ENCODE data around the gene OR9A2. TPM values are rescaled to one million over a fixed set of nuclear protein-coding genes. Genes with fewer than 3 reads are reported as not detected.
A peak's percentile ranks its signal among the peaks of the same experiment; 100 is the strongest.

OR9A2 gene
- total and polyA plus RNA-seq, 10 of the 15 experiments (the other 5 are each of a cell fraction or from before 2014, with no cell fraction given) = not detected

GRCh38 chr7:143003393-143004051, 23.4 kb downstream of the OR9A2 start:
- BruUV-seq (replicated peaks) = no TSS peak
- peak; percentile 85 for ATAC-seq
- Histone ChIP-seq H3K79me2 (ENCODE audit: control insufficient read depth, insufficient read depth, low read length) (no peaks in the 10 kb centered on the region), H3K4me2 (ENCODE audit: control insufficient read depth, insufficient read depth) (peak overlapping the region; percentile 30), H3K4me1 (ENCODE audit: control insufficient read depth, insufficient read depth, low read length) (no peaks in the 10 kb centered on the region), H3K4me3 (no peak overlapping the region; the same call in 1 of the 2 replicates), H2AFZ (ENCODE audit: control insufficient read depth, low read depth, low read length) (peak overlapping the region; percentile 79), H3K9ac (ENCODE audit: control insufficient read depth, insufficient read depth, low read length) (no peak overlapping the region), H3K9me3 (replicated peaks; ENCODE audit: control insufficient read depth, insufficient read depth, low read length) (no peaks in the 10 kb centered on the region; the same call in 2 of the 3 replicates), H3K36me3 (ENCODE audit: control insufficient read depth in 2 of 2, insufficient read depth in 2 of 2, low read length in 1 of 2) (no peaks in the 10 kb centered on the region), H4K20me1 (ENCODE audit: control insufficient read depth, insufficient read depth) (no peaks in the 10 kb centered on the region), H3K27me3 (replicated peaks in 1 of 2; ENCODE audit: control insufficient read depth in 2 of 2, insufficient read depth in 2 of 2, low read length in 1 of 2) (no peaks in the 10 kb centered on the region; a peak in 1 of 4 replicates), H3K27ac (ENCODE audit: control insufficient read depth, insufficient read depth) (no peak overlapping the region)
- TF ChIP-seq EP300 (IDR thresholded peaks at IDR 0.05; ENCODE audit: borderline replicate concordance in 1 of 2, control insufficient read depth in 1 of 2, low read depth in 2 of 2, low read length in 2 of 2) (no peak), EED (IDR thresholded peaks at IDR 0.05; ENCODE audit: low read depth) (no peak), CREB1 (IDR thresholded peaks at IDR 0.05; ENCODE audit: low read depth) (no peak), SIN3A (IDR thresholded peaks at IDR 0.05; ENCODE audit: low read depth, low read length) (no peak), POLR2A (IDR thresholded peaks at IDR 0.05; ENCODE audit: low read depth, low read length) (no peak), SMC3 (IDR thresholded peaks at IDR 0.05; ENCODE audit: borderline replicate concordance, low read length) (peak; percentile 67; the same call in 1 of the 2 replicates), MTA2 (IDR thresholded peaks at IDR 0.05; ENCODE audit: low read depth) (no peak), EGR1 (IDR thresholded peaks at IDR 0.05; ENCODE audit: borderline replicate concordance in 1 of 2, low read depth in 2 of 2, low read length in 2 of 2) (no peak), IKZF2 (IDR thresholded peaks at IDR 0.05) (no peak), RFX5 (IDR thresholded peaks at IDR 0.05; ENCODE audit: low read depth, low read length) (no peak), NRF1 (conservative IDR thresholded peaks at IDR 0.05; ENCODE audit: low read depth, low read length) (no peak), PML (IDR thresholded peaks at IDR 0.05; ENCODE audit: low read length) (no peak), MYB (IDR thresholded peaks at IDR 0.05; ENCODE audit: borderline replicate concordance, low read depth, low read length) (no peak), CTCF (IDR thresholded peaks at IDR 0.05 in 2 of 3, conservative IDR thresholded peaks at IDR 0.05 in 1 of 3; ENCODE audit: control insufficient read depth in 2 of 3, extremely low read depth in 1 of 3, insufficient read depth in 1 of 3, low read depth in 3 of 3, low read length in 3 of 3) (peak; percentile 62 to 69 (median 67)), ZNF622 (IDR thresholded peaks at IDR 0.05) (no peak), ZNF217 (IDR thresholded peaks at IDR 0.05) (no peak), POU2F2 (IDR thresholded peaks at IDR 0.05; ENCODE audit: borderline replicate concordance, low read depth, low read length) (no peak), YY1 (IDR thresholded peaks at IDR 0.05; ENCODE audit: low read depth, low read length) (peak; percentile 95), RAD21 (IDR thresholded peaks at IDR 0.05; ENCODE audit: insufficient read depth, low read depth, low read length) (peak; percentile 57), POLR2AphosphoS5 (IDR thresholded peaks at IDR 0.05; ENCODE audit: low read length) (no peak)
- TF ChIP-seq, protein P1, sequence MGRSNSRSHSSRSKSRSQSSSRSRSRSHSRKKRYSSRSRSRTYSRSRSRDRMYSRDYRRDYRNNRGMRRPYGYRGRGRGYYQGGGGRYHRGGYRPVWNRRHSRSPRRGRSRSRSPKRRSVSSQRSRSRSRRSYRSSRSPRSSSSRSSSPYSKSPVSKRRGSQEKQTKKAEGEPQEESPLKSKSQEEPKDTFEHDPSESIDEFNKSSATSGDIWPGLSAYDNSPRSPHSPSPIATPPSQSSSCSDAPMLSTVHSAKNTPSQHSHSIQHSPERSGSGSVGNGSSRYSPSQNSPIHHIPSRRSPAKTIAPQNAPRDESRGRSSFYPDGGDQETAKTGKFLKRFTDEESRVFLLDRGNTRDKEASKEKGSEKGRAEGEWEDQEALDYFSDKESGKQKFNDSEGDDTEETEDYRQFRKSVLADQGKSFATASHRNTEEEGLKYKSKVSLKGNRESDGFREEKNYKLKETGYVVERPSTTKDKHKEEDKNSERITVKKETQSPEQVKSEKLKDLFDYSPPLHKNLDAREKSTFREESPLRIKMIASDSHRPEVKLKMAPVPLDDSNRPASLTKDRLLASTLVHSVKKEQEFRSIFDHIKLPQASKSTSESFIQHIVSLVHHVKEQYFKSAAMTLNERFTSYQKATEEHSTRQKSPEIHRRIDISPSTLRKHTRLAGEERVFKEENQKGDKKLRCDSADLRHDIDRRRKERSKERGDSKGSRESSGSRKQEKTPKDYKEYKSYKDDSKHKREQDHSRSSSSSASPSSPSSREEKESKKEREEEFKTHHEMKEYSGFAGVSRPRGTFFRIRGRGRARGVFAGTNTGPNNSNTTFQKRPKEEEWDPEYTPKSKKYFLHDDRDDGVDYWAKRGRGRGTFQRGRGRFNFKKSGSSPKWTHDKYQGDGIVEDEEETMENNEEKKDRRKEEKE (IDR thresholded peaks at IDR 0.05) = no peak
- peak; percentile 84 for FAIRE-seq
- POLR2A ChIA-PET = no interaction called here
- CTCF ChIA-PET = interaction anchor here (0.5 to 19.2 kb wide), 48 partner anchors 8 to 520 kb away, joined by 3 to 434 read pairs (median 4); partner anchors contain the start of genes EPHB6 and TAS2R40
- WGBS (ENCODE audit: insufficient coverage, insufficient replicate concordance, low lambda C conversion rate, missing lambda C conversion rate) = 8% methylated on average over 6 of the region's 6 CpGs
- intact Hi-C loops (cut with micrococcal nuclease; ENCODE audit: unreplicated experiment) = loop anchor here (1.0 to 10.0 kb wide), 5 partner anchors 123 to 411 kb away; no protein-coding TSS in a partner anchor
- SMC1A ChIA-PET (ENCODE audit: uncharacterized antibody, unreplicated experiment) = interaction anchor here (0.9 to 11.6 kb wide), 16 partner anchors 11 to 406 kb away, joined by 3 to 191 read pairs (median 8); partner anchors contain the start of gene EPHB6
- RAD21 ChIA-PET (ENCODE audit: unreplicated experiment) = interaction anchor here (0.8 to 3.2 kb wide), 11 partner anchors 122 to 400 kb away, joined by 3 to 18 read pairs (median 4); no protein-coding TSS in a partner anchor
- DNase-seq (ENCODE audit: low read depth, low spot score) = peak; percentile 9
- in situ Hi-C loops (cut with MboI) = loop anchor here (5.0 kb wide), 2 partner anchors 131 to 376 kb away; no protein-coding TSS in a partner anchor
